Activated CD4-positive, alpha-beta T cell treated with anti-CD3 and anti-CD28 coated beads for 36 hours (primary cell): ENCODE results near the gene ACOT8. TPM values are rescaled to one million over a fixed set of nuclear protein-coding genes. Genes with fewer than 3 reads are reported as not detected.
"Not testable (repeated sequence)": the region's sequence is repeated elsewhere in the genome, so short reads cannot be mapped to it uniquely, and the experiment has no call there.

Experiments used
- ATAC-seq: fragments of 200-7000 bp; cut with Tn5 transposase; one replicate; pipeline ENCODE4 v1.10.0; 2021; ENCODE audit warnings: mild to moderate bottlenecking, moderate library complexity
- CTCF ChIA-PET: fragments of 350-600 bp; sonication (Branson Sonifier 250); formaldehyde crosslinking; loops from one replicate; lab custom pipeline; 2021; ENCODE audit warnings: antibody characterized with exemption; lab: Charles Lee
- POLR2A ChIA-PET: fragments of 350-600 bp; sonication (Branson Sonifier 250); formaldehyde crosslinking; loops from one replicate; lab custom pipeline; 2021; ENCODE audit warnings: antibody characterized with exemption, inconsistent platforms; lab: Charles Lee
- DNase-seq: peaks from one replicate; pipeline ENCODE4 v3.0.0-alpha.2; 2020
- H3K27ac Mint-ChIP-seq: one replicate; pipeline ENCODE4 v1.8.0; 2021; ENCODE audit warnings: mixed read lengths
- H3K27me3 Mint-ChIP-seq: one replicate; pipeline ENCODE4 v1.8.0; 2021; ENCODE audit warnings: mixed read lengths
- H3K36me3 Mint-ChIP-seq: one replicate; pipeline ENCODE4 v1.8.0; 2021; ENCODE audit warnings: low read depth, mixed read lengths
- H3K4me1 Mint-ChIP-seq: one replicate; pipeline ENCODE4 v1.8.0; 2021; ENCODE audit warnings: mixed read lengths
- H3K4me3 Mint-ChIP-seq: one replicate; pipeline ENCODE4 v1.8.0; 2021; ENCODE audit warnings: mild to moderate bottlenecking, moderate library complexity, mixed read lengths
- H3K9me3 Mint-ChIP-seq: one replicate; pipeline ENCODE4 v1.8.0; 2021; ENCODE audit warnings: low read depth, mixed read lengths
- intact Hi-C, 2 experiments: fragments of 100-400 bp; cut with DNase I in 1 of 2; cut with micrococcal nuclease in 1 of 2; formaldehyde crosslinking; loops; one replicate each; pipeline versions ENCODE4 v1.14.2 to v1.15.1; 2022 to 2024; cut with DNase I, micrococcal nuclease
- total RNA-seq, 2 experiments: library from RNA; stranded (reverse); gene quantifications; one replicate each; pipeline ENCODE4 v1.2.3, GENCODE V29; 2021

The ACOT8 gene
- total RNA-seq, 2 experiments from 2014 or later: 21.9 to 22.6 TPM

DNA sequence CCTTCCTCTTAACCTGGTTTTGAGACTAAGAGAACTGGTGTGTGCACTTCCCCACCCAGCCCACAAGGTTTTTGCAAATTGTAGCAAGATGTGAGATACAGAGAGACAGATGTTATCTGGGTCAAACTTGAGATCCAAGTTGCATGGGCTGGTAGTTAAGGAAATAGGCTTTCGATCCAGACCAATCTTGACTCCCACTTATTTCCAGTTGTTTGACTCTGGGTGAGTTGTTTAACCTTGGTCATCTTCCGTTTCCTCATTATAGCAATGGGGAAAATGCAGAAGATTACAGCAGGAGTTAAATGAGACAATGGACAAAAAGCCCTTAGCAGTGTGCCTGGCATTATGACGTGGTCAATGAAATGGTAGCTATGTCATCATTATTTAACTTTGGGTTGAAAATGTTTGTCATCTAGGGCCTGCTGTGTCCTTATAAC, 21.8 kb downstream of the ACOT8 start:
- Mint-ChIP-seq H3K4me3 (no peak overlapping the region), H3K4me1 (peaks cover 9% of the 10 kb centered on the region), H3K27ac (no peak overlapping the region), H3K27me3 (no peaks in the 10 kb centered on the region), H3K36me3 (no peaks in the 10 kb centered on the region), H3K9me3 (no peaks in the 10 kb centered on the region)
- CTCF ChIA-PET: no interaction called here
- POLR2A ChIA-PET: interaction anchor here (0.9 kb wide), 1 partner anchor 24 kb away, joined by 3 read pairs; no protein-coding TSS in a partner anchor
- DNase-seq: no peak
- ATAC-seq: no peak
- intact Hi-C loops: no loop called here

DNA sequence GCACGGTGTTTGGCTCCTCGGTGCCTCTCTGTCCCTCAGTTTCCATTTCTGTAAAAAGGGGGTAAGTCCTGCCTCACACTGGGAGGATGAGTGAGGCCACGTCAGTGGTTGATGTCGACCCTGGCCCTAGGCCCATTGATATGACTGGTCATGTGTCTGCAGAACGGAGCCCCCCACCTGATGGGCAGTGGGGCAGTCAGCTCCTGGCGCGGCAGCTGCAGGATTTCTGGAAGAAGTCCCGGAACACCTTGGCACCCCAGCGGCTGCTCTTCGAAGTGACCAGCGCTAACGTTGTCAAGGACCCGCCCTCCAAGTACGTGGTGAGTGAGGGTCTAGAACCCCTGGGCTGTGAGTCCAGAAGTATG, 22.4 kb downstream of the ACOT8 start:
- peak overlapping the region; percentile 69 for H3K4me3 Mint-ChIP-seq
- intact Hi-C loops: no loop called here
- no peaks in the 10 kb centered on the region for H3K9me3 Mint-ChIP-seq
- no peaks in the 10 kb centered on the region for H3K36me3 Mint-ChIP-seq
- POLR2A ChIA-PET: no interaction called here
- CTCF ChIA-PET: interaction anchor here (2.1 kb wide), 1 partner anchor 35 kb away, joined by 8 read pairs; no protein-coding TSS in a partner anchor
- DNase-seq (no peak), ATAC-seq (no peak)
- H3K27me3 Mint-ChIP-seq: no peaks in the 10 kb centered on the region
- peaks cover 9% of the 10 kb centered on the region for H3K4me1 Mint-ChIP-seq
- H3K27ac Mint-ChIP-seq: no peak overlapping the region

DNA sequence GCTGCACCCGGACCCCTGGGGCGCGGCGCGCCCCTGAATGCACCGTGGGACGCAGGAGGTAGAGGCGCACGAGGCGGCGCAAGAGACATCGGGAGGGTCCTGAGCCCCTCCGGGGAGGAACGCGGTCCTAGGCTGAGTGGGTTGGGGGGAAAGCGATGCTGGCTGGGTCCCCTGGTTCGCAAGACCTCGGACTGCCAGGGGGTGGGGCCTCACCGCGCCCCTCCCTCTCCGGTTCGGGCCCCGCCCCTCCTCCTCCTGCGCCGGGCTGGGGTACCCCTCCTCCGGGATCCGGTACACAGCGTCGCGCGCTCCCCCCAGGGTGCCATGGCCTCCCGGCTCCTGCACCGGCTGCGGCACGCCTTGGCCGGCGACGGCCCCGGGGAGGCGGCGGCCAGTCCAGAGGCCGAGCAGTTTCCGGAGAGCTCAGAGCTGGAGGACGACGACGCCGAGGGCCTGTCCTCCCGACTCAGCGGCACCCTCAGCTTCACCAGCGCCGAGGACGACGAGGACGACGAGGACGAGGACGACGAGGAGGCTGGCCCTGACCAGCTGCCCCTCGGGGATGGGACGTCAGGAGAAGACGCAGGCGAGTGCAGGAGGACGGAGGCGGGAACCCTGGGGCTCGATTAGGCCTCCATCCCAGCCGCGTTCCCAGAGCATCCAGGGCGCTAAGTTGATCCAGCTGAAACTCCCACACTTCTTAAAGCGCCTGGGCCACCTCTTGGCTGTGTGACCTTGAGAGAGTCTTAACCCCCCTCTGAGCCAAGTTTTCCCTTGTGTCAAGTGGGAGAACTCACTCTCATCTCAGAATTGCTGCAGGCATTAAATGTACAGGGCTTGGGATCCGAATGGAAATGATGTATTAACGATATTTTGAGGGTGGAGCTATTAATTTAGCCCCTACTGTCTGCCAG, 23.1 kb downstream of the ACOT8 start:
- intact Hi-C loops: loop anchor here in 1 of 2 experiments (1.0 kb wide), 2 partner anchors 22 to 23 kb away; partner anchors contain the start of genes ACOT8, UBE2C and ZSWIM3
- Mint-ChIP-seq H3K4me1 (peaks cover 9% of the 10 kb centered on the region), H3K36me3 (no peaks in the 10 kb centered on the region), H3K9me3 (no peaks in the 10 kb centered on the region), H3K27ac (no peak overlapping the region), H3K27me3 (no peaks in the 10 kb centered on the region), H3K4me3 (peak overlapping the region; percentile 69)
- DNase-seq: peak; percentile 62
- POLR2A ChIA-PET: no interaction called here
- CTCF ChIA-PET: interaction anchor here (0.6 to 2.1 kb wide), 2 partner anchors 35 to 271 kb away, joined by 3 to 8 read pairs; no protein-coding TSS in a partner anchor
- ATAC-seq: peak; percentile 81

DNA sequence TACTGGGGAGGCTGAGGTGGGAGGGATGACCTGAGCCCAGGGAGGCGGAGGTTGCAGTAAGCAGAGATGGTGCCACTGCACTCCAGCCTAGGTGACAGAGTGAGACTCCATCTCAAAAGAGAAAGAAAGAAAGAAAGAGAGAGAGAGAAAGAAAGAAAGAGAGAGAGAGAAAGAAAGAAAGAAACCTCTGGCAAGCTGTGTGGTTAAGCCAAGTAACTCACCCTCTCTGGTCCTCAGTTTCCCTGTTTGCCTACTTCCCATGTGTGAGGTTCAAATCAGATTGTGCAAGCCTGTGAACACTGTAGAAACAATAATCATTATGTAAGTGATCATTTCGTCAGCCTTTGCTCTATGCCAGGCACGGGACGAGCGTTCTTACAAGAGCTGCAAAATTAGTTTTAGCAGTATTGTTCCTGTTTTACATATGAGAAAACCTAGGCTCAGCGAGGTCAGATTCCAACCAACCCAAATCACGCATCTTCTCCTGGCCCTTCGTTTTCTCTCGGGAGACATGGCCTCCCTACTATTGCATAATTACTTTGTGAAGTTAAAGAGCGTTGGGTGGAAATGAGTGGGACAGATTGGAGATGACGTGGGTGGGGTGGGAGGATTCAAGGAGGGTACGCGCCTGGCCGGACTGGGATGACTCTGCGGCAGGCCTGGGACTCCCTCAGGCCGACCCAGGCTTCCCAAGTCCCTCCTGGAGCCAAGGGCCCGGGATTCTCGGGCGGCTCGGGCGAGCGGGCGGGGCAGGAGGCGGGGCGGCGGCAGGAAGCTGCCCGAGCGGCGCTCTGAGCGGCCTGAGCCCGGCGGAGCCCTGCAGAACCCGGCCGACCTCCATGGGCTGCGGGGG, 23.9 kb downstream of the ACOT8 start, which contains the start of gene SNX21:
Gene SNX21 (plus strand): TSS at position 770 of the 853 bp plus-strand sequence. CDS start 121 bp downstream, outside the sequence.
- POLR2A ChIA-PET: no interaction called here
- peak within 1 kb of the TSS; percentile 31 for H3K27ac Mint-ChIP-seq
- intact Hi-C loops: loop anchor here in 1 of 2 experiments (1.0 kb wide), 2 partner anchors 21 to 24 kb away; partner anchors contain the start of genes ACOT8, UBE2C and ZSWIM3
- DNase-seq (peak; percentile 59), ATAC-seq (peak; percentile 60)
- H3K4me1 Mint-ChIP-seq: peaks cover 9% of the 10 kb centered on the region
- H3K9me3 Mint-ChIP-seq: no peaks in the 10 kb centered on the region
- H3K27me3 Mint-ChIP-seq: peaks cover 3% of the 10 kb centered on the region
- CTCF ChIA-PET: interaction anchor here (0.6 to 2.1 kb wide), 5 partner anchors 9 to 270 kb away, joined by 3 to 8 read pairs (median 3); no protein-coding TSS in a partner anchor
- H3K36me3 Mint-ChIP-seq: no peaks in the 10 kb centered on the region
- H3K4me3 Mint-ChIP-seq: peak within 1 kb of the TSS; percentile 69

DNA sequence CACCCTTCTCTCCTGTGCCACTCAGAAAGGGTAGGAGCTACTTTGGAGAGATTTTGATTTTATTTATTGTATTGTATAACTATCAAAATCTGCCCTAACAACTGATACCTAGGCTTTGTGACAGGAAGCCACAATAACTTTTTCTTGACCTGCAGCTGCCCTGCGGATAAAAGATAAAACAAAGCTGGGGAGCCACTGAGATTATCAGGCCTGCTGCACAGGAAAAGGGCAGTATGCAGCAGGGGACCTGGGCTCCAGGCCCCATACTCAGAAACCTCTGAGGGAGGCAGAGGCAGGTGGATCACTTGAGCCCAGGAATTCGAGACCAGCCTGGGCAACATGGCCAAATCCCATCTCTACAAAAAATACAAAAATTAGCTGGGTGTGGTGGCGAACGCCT, 24.6 kb downstream of the ACOT8 start:
- ChIA-PET CTCF (interaction anchor here (0.8 to 2.1 kb wide), 4 partner anchors 9 to 138 kb away, joined by 3 to 8 read pairs (median 4); no protein-coding TSS in a partner anchor), POLR2A (no interaction called here)
- H3K4me1 Mint-ChIP-seq: peaks cover 9% of the 10 kb centered on the region
- intact Hi-C loops: loop anchor here in 1 of 2 experiments (1.0 kb wide), 2 partner anchors 20 to 25 kb away; partner anchors contain the start of genes ACOT8, UBE2C and ZSWIM3
- no peaks in the 10 kb centered on the region for H3K36me3 Mint-ChIP-seq
- H3K27me3 Mint-ChIP-seq: peaks cover 4% of the 10 kb centered on the region
- no peak overlapping the region for H3K27ac Mint-ChIP-seq
- DNase-seq (no peak), ATAC-seq (no peak)
- H3K9me3 Mint-ChIP-seq: no peaks in the 10 kb centered on the region
- peak overlapping the region; percentile 69 for H3K4me3 Mint-ChIP-seq

DNA sequence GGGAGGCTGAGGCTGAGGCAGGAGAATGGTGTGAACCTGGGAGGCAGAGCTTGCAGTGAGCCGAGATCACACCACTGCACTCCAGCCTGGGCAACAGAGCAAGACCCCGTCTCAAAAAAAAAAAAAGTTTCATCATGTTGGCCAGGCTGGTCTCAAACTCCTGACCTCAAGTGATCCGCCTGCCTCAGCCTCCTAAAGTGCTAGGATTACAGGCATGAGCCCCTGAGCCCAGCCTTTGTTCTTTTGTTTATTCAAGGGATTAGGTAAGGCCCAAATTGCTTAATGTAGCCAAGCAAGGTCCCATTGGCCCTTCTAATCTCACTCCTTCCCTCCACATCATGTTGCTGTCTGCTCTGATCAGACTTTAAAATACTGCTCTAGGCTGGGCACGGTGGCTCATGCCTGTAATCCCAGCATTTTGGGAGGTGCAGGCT, 27.5 kb downstream of the ACOT8 start:
- DNase-seq, intact Hi-C loops, H3K27ac Mint-ChIP-seq, H3K36me3 Mint-ChIP-seq, H3K9me3 Mint-ChIP-seq, ATAC-seq, H3K27me3 Mint-ChIP-seq, POLR2A ChIA-PET, H3K4me3 Mint-ChIP-seq, CTCF ChIA-PET, H3K4me1 Mint-ChIP-seq: not testable (repeated sequence)

DNA sequence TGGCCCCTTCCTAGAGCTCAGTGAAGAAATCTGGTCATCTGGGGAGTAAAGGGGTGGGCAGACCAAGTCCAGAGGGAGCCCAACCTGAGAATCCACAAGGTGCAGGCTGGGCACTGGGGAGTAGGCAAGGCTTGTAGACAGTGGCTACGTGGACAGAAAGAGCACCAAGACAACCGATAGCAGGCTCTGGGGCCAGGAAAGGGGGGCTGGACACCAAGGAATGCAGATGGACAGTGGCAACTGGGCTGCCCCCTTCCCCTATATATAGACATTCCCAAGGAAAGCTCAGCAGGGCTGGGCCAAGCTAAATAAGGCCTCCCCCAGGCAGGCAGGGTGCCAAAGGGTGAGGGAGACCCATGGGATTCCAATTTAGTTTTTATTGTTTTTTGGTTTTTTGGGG, 28.6 kb downstream of the ACOT8 start:
- no peak overlapping the region for H3K27ac Mint-ChIP-seq
- H3K4me3 Mint-ChIP-seq: no peak overlapping the region
- no peak for ATAC-seq
- H3K36me3 Mint-ChIP-seq: no peaks in the 10 kb centered on the region
- H3K9me3 Mint-ChIP-seq: no peaks in the 10 kb centered on the region
- H3K27me3 Mint-ChIP-seq: peaks cover 15% of the 10 kb centered on the region
- POLR2A ChIA-PET: no interaction called here
- intact Hi-C loops: no loop called here
- H3K4me1 Mint-ChIP-seq: peaks cover 16% of the 10 kb centered on the region
- no peak for DNase-seq
- CTCF ChIA-PET: interaction anchor here (0.8 to 1.5 kb wide), 2 partner anchors 104 to 134 kb away, joined by 3 read pairs; no protein-coding TSS in a partner anchor

DNA sequence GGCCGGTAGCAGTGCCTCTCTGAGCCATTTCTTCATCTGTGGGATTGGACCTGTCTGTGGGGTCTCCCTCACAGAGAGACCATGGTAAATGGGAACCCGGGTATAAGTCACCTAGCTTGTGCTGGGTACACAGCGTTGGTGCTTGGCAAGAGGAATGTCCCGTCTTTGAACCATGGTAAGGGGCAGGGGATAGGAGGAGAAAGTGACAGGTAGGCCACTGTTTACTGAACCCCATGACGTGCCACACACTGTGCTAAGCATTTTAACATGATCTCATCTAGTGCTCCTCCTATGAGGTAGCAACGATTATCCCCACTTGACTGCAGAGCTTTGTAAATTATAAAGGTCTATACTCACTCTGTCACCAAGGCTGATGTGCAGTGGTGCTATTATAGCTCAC, 29.5 kb downstream of the ACOT8 start:
- H3K4me1 Mint-ChIP-seq: peaks cover 9% of the 10 kb centered on the region
- ATAC-seq (no peak), DNase-seq (no peak)
- ChIA-PET POLR2A (no interaction called here), CTCF (interaction anchor here (1.5 kb wide), 1 partner anchor 135 kb away, joined by 3 read pairs; no protein-coding TSS in a partner anchor)
- H3K36me3 Mint-ChIP-seq: no peaks in the 10 kb centered on the region
- H3K4me3 Mint-ChIP-seq: no peak overlapping the region
- no peak overlapping the region for H3K27ac Mint-ChIP-seq
- H3K9me3 Mint-ChIP-seq: no peaks in the 10 kb centered on the region
- peaks cover 23% of the 10 kb centered on the region for H3K27me3 Mint-ChIP-seq
- intact Hi-C loops: no loop called here

DNA sequence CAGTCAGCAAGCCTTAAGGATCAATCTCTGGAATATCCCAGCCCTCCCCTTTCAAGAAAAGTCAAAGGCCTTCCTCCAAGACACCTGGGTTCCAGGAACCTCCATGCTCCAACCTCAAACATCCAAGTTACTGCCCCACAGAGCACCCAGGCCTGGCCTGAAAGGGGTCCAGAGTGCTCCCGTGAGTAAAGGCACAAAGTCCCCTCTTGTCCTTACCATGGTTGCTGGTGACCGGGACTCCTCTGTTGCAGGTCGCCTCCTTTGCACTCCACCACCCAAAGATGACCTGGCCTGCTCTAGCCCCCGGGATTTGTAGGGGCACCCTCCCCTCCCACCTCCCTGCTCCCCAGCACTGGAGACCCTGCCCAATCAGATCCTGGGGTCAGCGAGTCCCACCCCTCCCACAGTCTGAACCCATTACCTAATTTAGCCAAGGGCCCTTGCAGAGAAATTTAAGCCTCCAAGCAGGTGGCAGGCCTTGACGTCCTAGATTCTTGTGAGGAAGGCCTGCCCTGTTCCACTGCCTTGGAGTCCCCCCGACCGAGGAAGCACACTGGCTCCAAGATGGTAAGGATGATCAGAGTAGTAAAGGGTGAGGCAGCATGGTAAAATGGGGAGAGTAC, 30.1 kb downstream of the ACOT8 start, which contains the start of gene TNNC2:
Gene TNNC2 (minus strand): TSS at position 283 of the 623 bp plus-strand sequence. CDS start 64 bp downstream, at position 219.
- H3K9me3 Mint-ChIP-seq: no peaks in the 10 kb centered on the region
- intact Hi-C loops: no loop called here
- H3K27ac Mint-ChIP-seq: no peak within 1 kb of the TSS
- ATAC-seq (no peak), DNase-seq (no peak)
- H3K27me3 Mint-ChIP-seq: peaks cover 25% of the 10 kb centered on the region
- no peaks in the 10 kb centered on the region for H3K36me3 Mint-ChIP-seq
- CTCF ChIA-PET: interaction anchor here (0.6 kb wide), 1 partner anchor 29 kb away, joined by 3 read pairs; no protein-coding TSS in a partner anchor
- peaks cover 9% of the 10 kb centered on the region for H3K4me1 Mint-ChIP-seq
- POLR2A ChIA-PET: no interaction called here
- no peak within 1 kb of the TSS for H3K4me3 Mint-ChIP-seq

DNA sequence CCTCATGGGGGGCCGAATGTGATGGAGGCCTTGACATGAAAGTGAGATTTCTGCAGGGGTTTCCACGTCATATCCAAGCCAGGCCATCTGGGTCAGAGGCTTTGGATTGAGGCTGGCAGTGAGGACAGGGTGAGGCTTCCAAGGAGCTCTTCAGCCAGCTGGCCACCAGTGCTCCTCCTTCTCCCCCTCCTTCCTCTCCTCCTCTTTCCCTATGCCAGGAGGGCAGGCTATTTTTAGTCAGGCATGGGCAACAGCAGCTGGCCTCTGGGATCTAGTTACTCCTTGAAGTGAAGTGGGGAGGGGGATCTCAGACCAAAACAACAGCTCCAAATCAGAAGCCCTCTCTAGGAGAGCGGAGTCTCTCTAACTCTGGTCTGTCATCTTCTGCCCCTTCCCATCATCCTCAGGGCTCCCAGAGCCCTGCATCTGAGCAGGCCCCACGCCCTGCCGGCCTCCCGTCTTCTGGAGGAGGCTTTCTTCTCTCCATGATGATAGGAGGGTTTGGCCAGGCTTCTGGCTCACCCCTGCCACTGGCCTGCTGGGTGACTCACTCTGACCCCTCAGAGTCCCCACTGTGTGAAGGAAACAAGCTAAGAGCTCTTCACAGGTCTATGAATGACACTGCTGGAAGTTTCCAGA, 30.7 kb downstream of the ACOT8 start:
- Mint-ChIP-seq H3K4me3 (no peak overlapping the region), H3K9me3 (no peaks in the 10 kb centered on the region), H3K36me3 (no peaks in the 10 kb centered on the region), H3K27me3 (peaks cover 29% of the 10 kb centered on the region), H3K27ac (no peak overlapping the region), H3K4me1 (peaks cover 9% of the 10 kb centered on the region)
- POLR2A ChIA-PET: no interaction called here
- DNase-seq (no peak), ATAC-seq (no peak)
- CTCF ChIA-PET: interaction anchor here (0.6 to 1.6 kb wide), 4 partner anchors 9 to 419 kb away, joined by 3 to 4 read pairs (median 3); no protein-coding TSS in a partner anchor
- intact Hi-C loops: no loop called here
